ENCODE measurements around the gene RSBN1L.
"Not testable (repeated sequence)": the region's sequence is repeated elsewhere in the genome, so short reads cannot be mapped to it uniquely, and the experiment has no call there.

RSBN1L gene

GRCh38 chr7:77687747-77688144, 8.5 kb upstream of the RSBN1L start:
- DNase-seq (ENCODE audit: low read depth in 3 of 3), result no peak

GRCh38 chr7:77690289-77690688, 6.0 kb upstream of the RSBN1L start:
- DNase-seq (ENCODE audit: low read depth in 3 of 3), result no peak

- DNase-seq (ENCODE audit: low read depth in 3 of 3), result no peak
Measured at GRCh38 chr7:77691892-77692491, 4.3 kb upstream of the RSBN1L start.

GRCh38 chr7:77693830-77694583, 2.3 kb upstream of the RSBN1L start:
- DNase-seq (ENCODE audit: low read depth in 3 of 3), result no peak

- DNase-seq (ENCODE audit: low read depth in 3 of 3), result peak; percentile 48 to 55 (median 52)
Measured at GRCh38 chr7:77696643-77697534, 630 bp downstream of the RSBN1L start.

GRCh38 chr7:77697535-77697831, 1.2 kb downstream of the RSBN1L start:
- DNase-seq (ENCODE audit: low read depth in 3 of 3), result no peak

- DNase-seq (ENCODE audit: low read depth in 3 of 3), result no peak
Measured at GRCh38 chr7:77698042-77698625, 1.9 kb downstream of the RSBN1L start.

GRCh38 chr7:77699056-77699455, 2.8 kb downstream of the RSBN1L start:
- DNase-seq (ENCODE audit: low read depth in 3 of 3), result no peak

- DNase-seq (ENCODE audit: low read depth in 3 of 3), result no peak
Measured at GRCh38 chr7:77702513-77702912, 6.3 kb downstream of the RSBN1L start.

GRCh38 chr7:77702968-77703472, 6.8 kb downstream of the RSBN1L start:
- DNase-seq (ENCODE audit: low read depth in 3 of 3), result no peak

GRCh38 chr7:77703669-77704068, 7.4 kb downstream of the RSBN1L start:
- DNase-seq (ENCODE audit: low read depth in 3 of 3), result not testable (repeated sequence)

- DNase-seq (ENCODE audit: low read depth in 3 of 3), result no peak
Measured at GRCh38 chr7:77707504-77707992, 11.3 kb downstream of the RSBN1L start.

GRCh38 chr7:77710067-77710466, 13.8 kb downstream of the RSBN1L start:
- no peak for DNase-seq (ENCODE audit: low read depth in 3 of 3)

GRCh38 chr7:77710861-77711260, 14.6 kb downstream of the RSBN1L start:
- DNase-seq (ENCODE audit: low read depth in 3 of 3), result no peak

GRCh38 chr7:77714195-77714594, 17.9 kb downstream of the RSBN1L start:
- DNase-seq (ENCODE audit: low read depth in 3 of 3), result no peak

- DNase-seq (ENCODE audit: low read depth in 3 of 3), result not testable (repeated sequence)
Measured at GRCh38 chr7:77714931-77715330, 18.7 kb downstream of the RSBN1L start.

GRCh38 chr7:77716804-77717203, 20.5 kb downstream of the RSBN1L start:
- no peak for DNase-seq (ENCODE audit: low read depth in 3 of 3)

GRCh38 chr7:77717566-77717965, 21.3 kb downstream of the RSBN1L start:
- not testable (repeated sequence) for DNase-seq (ENCODE audit: low read depth in 3 of 3)

- no peak for DNase-seq (ENCODE audit: low read depth in 3 of 3)
Measured at GRCh38 chr7:77727527-77727926, 31.3 kb downstream of the RSBN1L start.

GRCh38 chr7:77727936-77728701, 31.9 kb downstream of the RSBN1L start:
- no peak for DNase-seq (ENCODE audit: low read depth in 3 of 3)
